ENCODE data around the gene KDM6A. TPM values are rescaled to one million over a fixed set of nuclear protein-coding genes. Genes with fewer than 3 reads are reported as not detected.
"Not testable (repeated sequence)": the region's sequence is repeated elsewhere in the genome, so short reads cannot be mapped to it uniquely, and the experiment has no call there.

KDM6A gene
- total RNA-seq, 2 donors from 2014 or later = 16.9 to 18.2 TPM

DNA sequence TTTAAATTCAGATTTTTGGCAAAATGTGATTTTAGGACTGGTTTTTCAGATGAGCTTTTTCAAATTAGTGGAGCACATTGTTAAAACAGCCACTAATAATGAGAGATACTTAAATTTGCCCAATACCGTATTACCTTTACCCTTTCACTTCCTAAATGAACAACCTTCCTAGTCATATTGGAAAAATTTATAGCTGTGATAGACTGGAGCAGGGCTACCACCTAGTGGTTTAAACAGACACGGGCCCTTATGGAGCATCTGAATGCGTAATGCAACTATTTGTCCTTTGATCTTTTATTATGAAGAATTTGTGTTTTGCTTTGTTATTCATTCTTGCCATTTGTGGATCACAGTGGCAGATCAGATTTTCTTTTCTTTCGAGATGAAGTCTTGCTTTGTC, 72.7 kb downstream of the KDM6A start:
- TF ChIP-seq, protein P1, sequence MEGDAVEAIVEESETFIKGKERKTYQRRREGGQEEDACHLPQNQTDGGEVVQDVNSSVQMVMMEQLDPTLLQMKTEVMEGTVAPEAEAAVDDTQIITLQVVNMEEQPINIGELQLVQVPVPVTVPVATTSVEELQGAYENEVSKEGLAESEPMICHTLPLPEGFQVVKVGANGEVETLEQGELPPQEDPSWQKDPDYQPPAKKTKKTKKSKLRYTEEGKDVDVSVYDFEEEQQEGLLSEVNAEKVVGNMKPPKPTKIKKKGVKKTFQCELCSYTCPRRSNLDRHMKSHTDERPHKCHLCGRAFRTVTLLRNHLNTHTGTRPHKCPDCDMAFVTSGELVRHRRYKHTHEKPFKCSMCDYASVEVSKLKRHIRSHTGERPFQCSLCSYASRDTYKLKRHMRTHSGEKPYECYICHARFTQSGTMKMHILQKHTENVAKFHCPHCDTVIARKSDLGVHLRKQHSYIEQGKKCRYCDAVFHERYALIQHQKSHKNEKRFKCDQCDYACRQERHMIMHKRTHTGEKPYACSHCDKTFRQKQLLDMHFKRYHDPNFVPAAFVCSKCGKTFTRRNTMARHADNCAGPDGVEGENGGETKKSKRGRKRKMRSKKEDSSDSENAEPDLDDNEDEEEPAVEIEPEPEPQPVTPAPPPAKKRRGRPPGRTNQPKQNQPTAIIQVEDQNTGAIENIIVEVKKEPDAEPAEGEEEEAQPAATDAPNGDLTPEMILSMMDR (IDR thresholded peaks at IDR 0.05) = no peak
- no peak for DNase-seq (ENCODE audit: low spot score)

DNA sequence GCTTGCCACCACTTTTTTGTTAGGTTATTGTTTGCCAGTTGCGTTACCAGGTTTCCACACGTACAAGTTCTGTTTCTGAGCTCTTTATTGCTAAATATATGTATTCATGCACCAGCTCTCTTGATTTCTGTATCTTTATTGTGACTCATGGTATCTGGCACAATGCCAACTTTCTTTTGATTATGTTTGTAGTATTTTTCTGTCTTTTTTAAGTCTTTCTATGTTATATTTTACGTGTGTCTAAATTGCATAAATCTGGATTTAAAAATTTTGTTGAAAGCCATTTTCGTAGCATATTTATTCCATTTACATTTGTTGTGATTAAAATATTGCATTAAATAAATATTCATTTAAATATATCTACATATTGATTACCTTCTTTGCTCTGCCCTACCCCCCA, 73.8 kb downstream of the KDM6A start:
- Histone ChIP-seq H3K9me3 (peaks cover 4 to 15% of the 10 kb centered on the region in 2 donors), H3K36me3 (no peaks in the 10 kb centered on the region), H3K4me3 (no peak overlapping the region), H3K27me3 (no peaks in the 10 kb centered on the region), H3K4me1 (peaks cover 0 to 13% of the 10 kb centered on the region in 2 donors), H3K27ac (no peak overlapping the region)
- no peak for DNase-seq (ENCODE audit: low spot score)
- TF ChIP-seq, protein P1 (IDR thresholded peaks at IDR 0.05) = no peak

More for the DNA sequence above, 72.7 kb downstream of the KDM6A start:
- H3K9me3 ChIP-seq = peaks cover 4 to 15% of the 10 kb centered on the region in 2 donors
- H3K27me3 ChIP-seq = no peaks in the 10 kb centered on the region
- H3K4me3 ChIP-seq = no peak overlapping the region
- no peak overlapping the region for H3K27ac ChIP-seq
- no peaks in the 10 kb centered on the region for H3K36me3 ChIP-seq
- peaks cover 0 to 13% of the 10 kb centered on the region in 2 donors for H3K4me1 ChIP-seq

GRCh38 chrX:44947995-44948394, 75.0 kb downstream of the KDM6A start:
- TF ChIP-seq, protein P1 (IDR thresholded peaks at IDR 0.05) = no peak
- no peak overlapping the region for H3K27ac ChIP-seq
- no peak overlapping the region for H3K4me3 ChIP-seq
- peaks cover 0 to 22% of the 10 kb centered on the region in 2 donors for H3K4me1 ChIP-seq
- no peak for DNase-seq (ENCODE audit: low spot score)
- no peaks in the 10 kb centered on the region for H3K27me3 ChIP-seq
- H3K9me3 ChIP-seq = peaks cover 4 to 15% of the 10 kb centered on the region in 2 donors
- no peaks in the 10 kb centered on the region for H3K36me3 ChIP-seq

DNA sequence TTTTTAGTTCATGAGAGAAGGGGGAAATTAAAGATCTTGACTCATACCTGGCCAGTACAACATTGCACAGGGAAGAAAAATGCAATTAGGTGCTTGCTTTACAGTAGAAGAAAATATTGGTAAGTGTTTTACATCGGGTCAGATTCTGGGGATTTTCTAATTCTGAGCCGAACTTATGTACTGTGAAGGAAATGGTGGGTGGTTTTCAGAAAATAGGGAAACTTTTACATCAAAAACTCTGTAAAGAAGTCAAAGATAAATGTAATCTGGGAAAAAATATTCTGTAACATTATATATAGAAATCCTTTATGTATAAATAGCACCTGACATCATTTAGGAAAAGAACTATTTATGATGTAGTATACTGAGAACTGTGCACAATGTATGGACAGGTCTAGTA, 75.4 kb downstream of the KDM6A start:
- DNase-seq (ENCODE audit: low spot score) = no peak
- H3K4me1 ChIP-seq = peaks cover 0 to 26% of the 10 kb centered on the region in 2 donors
- H3K36me3 ChIP-seq = no peaks in the 10 kb centered on the region
- no peak overlapping the region for H3K4me3 ChIP-seq
- H3K27me3 ChIP-seq = no peaks in the 10 kb centered on the region
- TF ChIP-seq, protein P1 (IDR thresholded peaks at IDR 0.05) = no peak
- H3K9me3 ChIP-seq = peaks cover 4 to 15% of the 10 kb centered on the region in 2 donors
- no peak overlapping the region for H3K27ac ChIP-seq

DNA sequence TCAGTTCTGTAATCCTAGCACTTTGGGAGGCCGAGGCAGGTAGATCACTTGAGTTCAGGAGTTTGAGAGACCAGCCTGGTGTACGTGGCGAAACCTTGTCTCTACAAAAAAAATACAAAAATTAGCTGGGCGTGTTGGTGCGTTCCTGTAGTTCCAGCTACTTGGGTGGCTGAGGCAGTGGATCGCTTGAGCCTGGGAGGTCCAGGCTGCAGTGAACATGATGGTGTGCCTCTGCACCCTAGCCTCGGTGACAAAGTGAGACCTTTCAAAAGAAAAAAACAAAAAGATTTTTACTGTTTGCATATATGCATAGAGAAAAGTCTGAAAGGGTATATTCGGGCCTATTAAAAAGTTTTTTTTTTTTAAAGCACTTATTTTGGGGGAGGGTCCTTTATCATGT, 76.1 kb downstream of the KDM6A start:
- peaks cover 4 to 13% of the 10 kb centered on the region in 2 donors for H3K9me3 ChIP-seq
- DNase-seq (ENCODE audit: low spot score) = no peak
- peaks cover 0 to 33% of the 10 kb centered on the region in 2 donors for H3K4me1 ChIP-seq
- H3K27me3 ChIP-seq = no peaks in the 10 kb centered on the region
- H3K27ac ChIP-seq = no peak overlapping the region
- no peaks in the 10 kb centered on the region for H3K36me3 ChIP-seq
- TF ChIP-seq, protein P1 (IDR thresholded peaks at IDR 0.05) = no peak
- H3K4me3 ChIP-seq = no peak overlapping the region

DNA sequence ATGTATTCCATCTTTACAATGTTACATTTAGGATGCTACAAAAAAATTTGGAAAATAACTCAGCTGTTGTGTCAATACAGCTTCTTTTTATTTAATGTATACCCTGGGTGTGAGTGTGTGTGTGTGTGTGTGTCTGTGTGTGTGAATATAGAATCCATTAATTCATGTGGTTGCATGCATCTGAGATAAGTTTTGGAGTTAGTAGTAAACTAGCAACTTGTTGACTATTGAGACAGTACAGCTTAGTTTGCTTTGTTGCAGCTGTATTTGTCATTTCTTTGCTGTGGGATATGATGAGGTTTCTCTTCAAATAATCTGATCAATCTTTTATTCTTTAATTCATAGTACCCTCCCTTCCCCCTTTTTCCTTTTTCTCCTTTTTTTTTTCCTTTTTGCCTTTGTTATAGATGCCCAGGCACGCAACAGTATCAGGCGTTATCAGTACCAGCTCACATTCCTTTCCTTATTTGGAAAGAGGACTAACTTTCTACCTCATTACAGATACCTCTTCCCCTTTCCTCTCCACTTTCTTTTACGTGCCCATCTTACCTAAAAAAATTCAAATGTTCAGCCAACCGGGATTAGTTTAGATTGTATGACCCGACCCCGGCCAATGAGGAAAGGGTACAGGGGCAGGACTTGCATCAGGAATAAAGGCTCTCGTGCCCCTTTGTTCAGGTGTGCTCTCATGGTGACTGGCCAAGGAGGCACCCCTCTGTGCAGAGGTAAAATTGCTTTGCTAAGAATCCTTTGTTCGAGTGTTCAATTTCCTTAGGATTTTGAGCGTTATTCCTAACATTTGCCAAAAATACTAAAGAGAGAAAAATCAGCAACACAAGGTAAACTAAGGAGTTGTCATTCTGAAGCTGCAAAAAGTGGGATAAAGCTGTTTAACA, 77.7 kb downstream of the KDM6A start:
- DNase-seq (ENCODE audit: low spot score); H3K27me3 ChIP-seq; H3K4me3 ChIP-seq; H3K36me3 ChIP-seq; H3K9me3 ChIP-seq: not testable (repeated sequence)
- peak overlapping the region in 1 of 2 donors; percentile 40 for H3K27ac ChIP-seq
- H3K4me1 ChIP-seq = peaks cover 0 to 45% of the 10 kb centered on the region in 2 donors
